GM10266 (cell line): ENCODE measurements around the gene PDE4B.

Experiments
- DNase-seq: peaks from one replicate; pipeline ENCODE4 v3.0.0; 2012; ENCODE audit errors: extremely low spot score
- CTCF ChIP-seq: IDR thresholded peaks from 2 replicates; pipeline ENCODE4 v1.5.1; 2012; ENCODE audit warnings: mild to moderate bottlenecking, low read depth; ENCODE audit not compliant: control insufficient read depth, insufficient read depth; ENCODE audit errors: missing control alignments

Gene PDE4B

GRCh38 chr1:66364578-66365391 lies 572.1 kb downstream of the PDE4B start:
- no peak for TF ChIP-seq CTCF
- DNase-seq: no peak

GRCh38 chr1:66365635-66366034 lies 572.9 kb downstream of the PDE4B start:
- no peak for DNase-seq
- TF ChIP-seq CTCF: no peak

GRCh38 chr1:66366634-66367033 lies 573.9 kb downstream of the PDE4B start:
- no peak for TF ChIP-seq CTCF
- DNase-seq: no peak

- no peak for DNase-seq
- TF ChIP-seq CTCF: no peak
Measured at GRCh38 chr1:66367369-66367768, 574.7 kb downstream of the PDE4B start.

GRCh38 chr1:66368261-66368660 lies 575.6 kb downstream of the PDE4B start:
- no peak for DNase-seq
- no peak for TF ChIP-seq CTCF

GRCh38 chr1:66370462-66370971 lies 577.8 kb downstream of the PDE4B start:
- TF ChIP-seq CTCF: no peak
- DNase-seq: no peak
